Tibial nerve (tissue), 4 donors: ENCODE measurements around the gene INSYN1.

Experiments used
- CTCF ChIP-seq, 5 experiments: fragments of 200-600 bp in 3 of 5; fragments of 450-650 bp in 2 of 5; sonication (generic) in 3 of 5; IDR thresholded peaks; one replicate each; pipeline ENCODE4 v1.5.1; 2016 to 2019; ENCODE audit warnings: antibody characterized with exemption in 5 of 5, mild to moderate bottlenecking in 3 of 5, moderate library complexity in 2 of 5
- EP300 ChIP-seq, 2 donors: sonication (generic); formaldehyde crosslinking; IDR thresholded peaks; one replicate each; pipeline ENCODE4 v1.6.1; 2017; ENCODE audit warnings: antibody characterized with exemption in 2 of 2, mild to moderate bottlenecking in 1 of 2
- POLR2A ChIP-seq, 2 donors: fragments of 450-650 bp; IDR thresholded peaks; one replicate each; pipeline ENCODE4 v1.6.1; 2017; ENCODE audit warnings: antibody characterized with exemption in 2 of 2, mild to moderate bottlenecking in 2 of 2, moderate library complexity in 2 of 2

GRCh38 chr15:73750438-73750837 is 2.7 kb downstream of the INSYN1 start:
- TF ChIP-seq CTCF (IDR thresholded peaks at IDR 0.05) (no peak), EP300 (IDR thresholded peaks at IDR 0.05) (no peak), POLR2A (IDR thresholded peaks at IDR 0.05) (no peak)
